Suprapubic skin (tissue), 4 donors: ENCODE measurements around the gene FETUB.

Experiments
- CTCF ChIP-seq, 2 donors: fragments of 200-600 bp in 1 of 2; fragments of 450-650 bp in 1 of 2; sonication (generic) in 1 of 2; IDR thresholded peaks; one replicate each; pipeline ENCODE4 v1.5.1; 2016 to 2019; ENCODE audit warnings: antibody characterized with exemption in 2 of 2, mild to moderate bottlenecking in 1 of 2, moderate library complexity in 1 of 2
- EP300 ChIP-seq: sonication (generic); formaldehyde crosslinking; IDR thresholded peaks from one replicate; pipeline ENCODE4 v1.6.1; 2017; ENCODE audit warnings: antibody characterized with exemption
- POLR2A ChIP-seq, 2 donors: fragments of 450-650 bp; IDR thresholded peaks; one replicate each; pipeline ENCODE4 v1.6.1; 2017; ENCODE audit warnings: antibody characterized with exemption in 2 of 2, mild to moderate bottlenecking in 2 of 2, moderate library complexity in 2 of 2
- POLR2AphosphoS5 ChIP-seq, 3 donors: sonication (generic); formaldehyde crosslinking; IDR thresholded peaks; one replicate each; pipeline ENCODE4 v1.6.1; 2017; ENCODE audit warnings: antibody characterized with exemption in 3 of 3

DNA sequence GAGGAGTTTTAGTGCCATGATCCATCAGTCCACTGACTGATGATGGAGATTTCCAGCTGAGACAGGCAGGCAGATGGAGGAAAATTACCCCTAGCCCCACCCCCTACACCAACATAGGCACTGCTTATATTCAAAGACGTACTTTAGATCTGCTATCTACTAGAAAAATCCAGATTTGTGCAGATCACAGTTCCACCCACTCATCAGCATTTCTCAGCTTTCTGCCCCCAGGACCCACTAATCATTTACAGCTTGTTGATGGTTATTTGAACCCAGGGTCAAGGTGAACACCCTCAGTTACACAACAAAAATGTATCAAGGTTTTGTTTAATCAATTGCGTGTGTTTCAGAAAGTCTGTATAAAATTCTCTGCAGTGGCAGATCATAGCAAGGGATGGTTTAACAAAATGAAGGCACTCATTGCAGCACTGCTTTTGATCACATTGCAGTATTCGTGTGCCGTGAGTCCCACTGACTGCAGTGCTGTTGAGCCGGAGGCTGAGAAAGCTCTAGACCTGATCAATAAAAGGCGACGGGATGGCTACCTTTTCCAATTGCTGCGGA lies 25.5 kb downstream of the FETUB start, which contains the start of gene HRG:
- TF ChIP-seq CTCF (IDR thresholded peaks at IDR 0.05) (no peak), POLR2AphosphoS5 (IDR thresholded peaks at IDR 0.05) (no peak), POLR2A (IDR thresholded peaks at IDR 0.05) (no peak), EP300 (no peak)
